ENCODE data around the gene PRDM9.
"Not testable (repeated sequence)": the region's sequence is repeated elsewhere in the genome, so short reads cannot be mapped to it uniquely, and the experiment has no call there.

The PRDM9 gene

GRCh38 chr5:23507278-23507685 is at the start of gene PRDM9:
TSS of gene PRDM9 (plus strand) at chr5:23507609. CDS start at chr5:23509034, 1,425 bp downstream.
- FAIRE-seq: no peak

GRCh38 chr5:23457780-23458179 is 49.6 kb upstream of the PRDM9 start:
- FAIRE-seq: no peak

More at GRCh38 chr5:23507278-23507685, at the start of gene PRDM9:
- no peak for DNase-seq (ENCODE audit: extremely low spot score, insufficient read length, low read depth)

GRCh38 chr5:23459214-23459613 is 48.2 kb upstream of the PRDM9 start:
- no peak for FAIRE-seq
- DNase-seq (ENCODE audit: extremely low spot score, insufficient read length, low read depth): no peak

More at GRCh38 chr5:23457780-23458179, 49.6 kb upstream of the PRDM9 start:
- DNase-seq (ENCODE audit: extremely low spot score, insufficient read length, low read depth): no peak

- FAIRE-seq (no peak), DNase-seq (ENCODE audit: extremely low spot score, insufficient read length, low read depth) (no peak)
Measured at GRCh38 chr5:23461576-23461975, 45.8 kb upstream of the PRDM9 start.

GRCh38 chr5:23466401-23466912 is 41.0 kb upstream of the PRDM9 start:
- no peak for DNase-seq (ENCODE audit: extremely low spot score, insufficient read length, low read depth)
- FAIRE-seq: no peak

GRCh38 chr5:23468658-23469057 is 38.8 kb upstream of the PRDM9 start:
- no peak for FAIRE-seq

GRCh38 chr5:23473915-23474314 is 33.5 kb upstream of the PRDM9 start:
- FAIRE-seq (no peak), DNase-seq (ENCODE audit: extremely low spot score, insufficient read length, low read depth) (no peak)

More at GRCh38 chr5:23468658-23469057, 38.8 kb upstream of the PRDM9 start:
- DNase-seq (ENCODE audit: extremely low spot score, insufficient read length, low read depth): no peak

- FAIRE-seq: no peak
Measured at GRCh38 chr5:23474315-23474714, 33.1 kb upstream of the PRDM9 start.

GRCh38 chr5:23476580-23476979 is 30.8 kb upstream of the PRDM9 start:
- no peak for DNase-seq (ENCODE audit: extremely low spot score, insufficient read length, low read depth)
- FAIRE-seq: no peak

More at GRCh38 chr5:23474315-23474714, 33.1 kb upstream of the PRDM9 start:
- no peak for DNase-seq (ENCODE audit: extremely low spot score, insufficient read length, low read depth)

- FAIRE-seq: no peak
- no peak for DNase-seq (ENCODE audit: extremely low spot score, insufficient read length, low read depth)
Measured at GRCh38 chr5:23482642-23483041, 24.8 kb upstream of the PRDM9 start.

GRCh38 chr5:23483090-23483489 is 24.3 kb upstream of the PRDM9 start:
- DNase-seq (ENCODE audit: extremely low spot score, insufficient read length, low read depth): no peak
- no peak for FAIRE-seq

GRCh38 chr5:23484096-23484495 is 23.3 kb upstream of the PRDM9 start:
- DNase-seq (ENCODE audit: extremely low spot score, insufficient read length, low read depth) (no peak), FAIRE-seq (no peak)

- FAIRE-seq; DNase-seq (ENCODE audit: extremely low spot score, insufficient read length, low read depth): not testable (repeated sequence)
Measured at GRCh38 chr5:23486227-23486626, 21.2 kb upstream of the PRDM9 start.

GRCh38 chr5:23490993-23491392 is 16.4 kb upstream of the PRDM9 start:
- DNase-seq (ENCODE audit: extremely low spot score, insufficient read length, low read depth): no peak
- FAIRE-seq: no peak

GRCh38 chr5:23494558-23494957 is 12.9 kb upstream of the PRDM9 start:
- FAIRE-seq (no peak), DNase-seq (ENCODE audit: extremely low spot score, insufficient read length, low read depth) (no peak)

GRCh38 chr5:23496576-23496975 is 10.8 kb upstream of the PRDM9 start:
- FAIRE-seq (no peak), DNase-seq (ENCODE audit: extremely low spot score, insufficient read length, low read depth) (no peak)

- FAIRE-seq (no peak), DNase-seq (ENCODE audit: extremely low spot score, insufficient read length, low read depth) (no peak)
Measured at GRCh38 chr5:23506329-23507236, 826 bp upstream of the PRDM9 start.

GRCh38 chr5:23510434-23510833 is 3.0 kb downstream of the PRDM9 start:
- FAIRE-seq; DNase-seq (ENCODE audit: extremely low spot score, insufficient read length, low read depth): not testable (repeated sequence)

- FAIRE-seq (no peak), DNase-seq (ENCODE audit: extremely low spot score, insufficient read length, low read depth) (no peak)
Measured at GRCh38 chr5:23522553-23522952, 15.1 kb downstream of the PRDM9 start.

GRCh38 chr5:23523031-23523430 is 15.6 kb downstream of the PRDM9 start:
- FAIRE-seq (no peak), DNase-seq (ENCODE audit: extremely low spot score, insufficient read length, low read depth) (no peak)

GRCh38 chr5:23523998-23524397 is 16.6 kb downstream of the PRDM9 start:
- FAIRE-seq (no peak), DNase-seq (ENCODE audit: extremely low spot score, insufficient read length, low read depth) (no peak)

Data from GM18507 (cell line).